Measurements from ENCODE around the gene ARMC2. TPM values are rescaled to one million over a fixed set of nuclear protein-coding genes. Genes with fewer than 3 reads are reported as not detected.

ARMC2 gene
- total RNA-seq, 2 donors from 2014 or later = 1.9 to 2.5 TPM

GRCh38 chr6:108946695-108947094 lies 98.5 kb downstream of the ARMC2 start:
- intact Hi-C loops (cut with DNase I) = no loop called here
- Histone ChIP-seq H3K9ac (ENCODE audit: low read depth in 2 of 2, low read length in 2 of 2) (no peak overlapping the region), H3K27me3 (no peaks in the 10 kb centered on the region), H3K4me1 (no peaks in the 10 kb centered on the region), H3K27ac (peak overlapping the region; percentile 35), H3K36me3 (no peaks in the 10 kb centered on the region), H3K4me3 (no peak overlapping the region), H3K9me3 (no peaks in the 10 kb centered on the region)
- no peak for DNase-seq
- no peak for TF ChIP-seq CTCF (IDR thresholded peaks at IDR 0.05)

- Histone ChIP-seq H3K4me1 (no peaks in the 10 kb centered on the region), H3K27me3 (no peaks in the 10 kb centered on the region), H3K36me3 (no peaks in the 10 kb centered on the region), H3K9ac (ENCODE audit: low read depth in 2 of 2, low read length in 2 of 2) (no peak overlapping the region), H3K4me3 (no peak overlapping the region), H3K9me3 (no peaks in the 10 kb centered on the region), H3K27ac (peak overlapping the region; percentile 35)
- DNase-seq = no peak
- TF ChIP-seq CTCF (IDR thresholded peaks at IDR 0.05) = no peak
- intact Hi-C loops (cut with DNase I) = no loop called here
These were observed 99.1 kb downstream of the ARMC2 start for GRCh38 chr6:108947114-108947854.

GRCh38 chr6:108948181-108948661 lies 100.0 kb downstream of the ARMC2 start:
- no peaks in the 10 kb centered on the region for H3K27me3 ChIP-seq
- no peaks in the 10 kb centered on the region for H3K4me1 ChIP-seq
- no peak overlapping the region for H3K9ac ChIP-seq (ENCODE audit: low read depth in 2 of 2, low read length in 2 of 2)
- intact Hi-C loops (cut with DNase I) = no loop called here
- H3K36me3 ChIP-seq = no peaks in the 10 kb centered on the region
- H3K9me3 ChIP-seq = no peaks in the 10 kb centered on the region
- no peak for DNase-seq
- TF ChIP-seq CTCF (IDR thresholded peaks at IDR 0.05) = no peak
- H3K4me3 ChIP-seq = no peak overlapping the region
- no peak overlapping the region for H3K27ac ChIP-seq

- no peaks in the 10 kb centered on the region for H3K9me3 ChIP-seq
- DNase-seq = peak; percentile 57
- no peak for TF ChIP-seq CTCF (IDR thresholded peaks at IDR 0.05)
- no peak overlapping the region for H3K9ac ChIP-seq (ENCODE audit: low read depth in 2 of 2, low read length in 2 of 2)
- intact Hi-C loops (cut with DNase I) = no loop called here
- H3K27me3 ChIP-seq = no peaks in the 10 kb centered on the region
- peak overlapping the region; percentile 15 for H3K27ac ChIP-seq
- H3K36me3 ChIP-seq = no peaks in the 10 kb centered on the region
- H3K4me3 ChIP-seq = no peak overlapping the region
- H3K4me1 ChIP-seq = no peaks in the 10 kb centered on the region
These were observed 103.2 kb downstream of the ARMC2 start for GRCh38 chr6:108951351-108951953.

- TF ChIP-seq CTCF (IDR thresholded peaks at IDR 0.05) = no peak
- intact Hi-C loops (cut with DNase I) = no loop called here
- DNase-seq = no peak
- no peak overlapping the region for H3K27ac ChIP-seq
- no peak overlapping the region for H3K9ac ChIP-seq (ENCODE audit: low read depth in 2 of 2, low read length in 2 of 2)
- H3K9me3 ChIP-seq = no peaks in the 10 kb centered on the region
- H3K4me1 ChIP-seq = no peaks in the 10 kb centered on the region
- H3K27me3 ChIP-seq = no peaks in the 10 kb centered on the region
- no peak overlapping the region for H3K4me3 ChIP-seq
- no peaks in the 10 kb centered on the region for H3K36me3 ChIP-seq
These were observed 104.7 kb downstream of the ARMC2 start for GRCh38 chr6:108952776-108953486.

All from colonic mucosa (tissue), 4 donors.